GM12878 (cell line): ENCODE results near the gene CYP8B1. TPM values are rescaled to one million over a fixed set of nuclear protein-coding genes. Genes with fewer than 3 reads are reported as not detected.

Experiments used
- ATAC-seq: fragments of 200-7000 bp; cut with Tn5 transposase; 3 replicates; pipeline ENCODE4 v1.9.1; 2020; ENCODE audit warnings: mild to moderate bottlenecking, moderate library complexity
- BruUV-seq: library from RNA; stranded (reverse); fragments of 400-500 nt; replicated peaks from 2 replicates; lab custom pipeline; 2021; lab: Mats Ljungman, UMichigan
- CTCF ChIA-PET: fragments of 300-600 bp; sonication (Branson Sonifier 250); formaldehyde crosslinking; extraction: SDS; loops from one replicate; lab custom pipeline; 2021; ENCODE audit warnings: inconsistent platforms; lab: Yijun Ruan, JAX
- POLR2A ChIA-PET: fragments of 350-600 bp; formaldehyde crosslinking; extraction: SDS; loops from one replicate; lab custom pipeline; 2021; ENCODE audit warnings: inconsistent platforms; lab: Charles Lee
- RAD21 ChIA-PET: fragments of 300-600 bp; sonication (Branson Sonifier 250); formaldehyde crosslinking; loops from one replicate; lab custom pipeline; 2023; ENCODE audit warnings: antibody characterized with exemption; ENCODE audit not compliant: unreplicated experiment; lab: Charles Lee
- SMC1A ChIA-PET: fragments of 300-600 bp; sonication (Branson Sonifier 250); formaldehyde crosslinking; loops from one replicate; lab custom pipeline; 2023; ENCODE audit not compliant: unreplicated experiment, uncharacterized antibody; lab: Charles Lee
- DNase-seq: peaks from one replicate; pipeline ENCODE4 v3.0.0-alpha.2; 2011; ENCODE audit warnings: low read depth, low spot score
- FAIRE-seq: peaks from 3 replicates; lab custom pipeline; 2011; peaks lifted over from hg19 to GRCh38; lab: Jason Lieb, UNC
- H2AFZ ChIP-seq: 2 replicates; pipeline ENCODE4 v1.6.0; 2011; ENCODE audit warnings: low read depth, low read length, control low read depth; ENCODE audit not compliant: control insufficient read depth
- H3K27ac ChIP-seq: 2 replicates; pipeline ENCODE4 v1.5.1; 2011; ENCODE audit warnings: control low read depth; ENCODE audit not compliant: control insufficient read depth, insufficient read depth
- H3K27me3 ChIP-seq, 2 experiments: replicated peaks in 1 of 2; 2 replicates each; pipeline versions ENCODE4 v1.6.0 to v1.6.1; 2011; ENCODE audit warnings: low read length in 1 of 2; ENCODE audit not compliant: control insufficient read depth in 2 of 2, insufficient read depth in 2 of 2
- H3K36me3 ChIP-seq, 2 experiments: 2 replicates each; pipeline ENCODE4 v1.5.1; 2011; ENCODE audit warnings: low read length in 1 of 2; ENCODE audit not compliant: control insufficient read depth in 2 of 2, insufficient read depth in 2 of 2
- H3K4me1 ChIP-seq: 2 replicates; pipeline ENCODE4 v1.6.1; 2011; ENCODE audit warnings: mild to moderate bottlenecking, low read length, moderate library complexity, mixed read lengths; ENCODE audit not compliant: control insufficient read depth, insufficient read depth
- H3K4me2 ChIP-seq: 2 replicates; pipeline ENCODE4 v1.6.0; 2011; ENCODE audit warnings: control low read depth; ENCODE audit not compliant: control insufficient read depth, insufficient read depth
- H3K4me3 ChIP-seq: fragments of 200-600 bp; sonication (generic); 2 replicates; pipeline ENCODE4 v1.5.1; 2016
- H3K79me2 ChIP-seq: 2 replicates; pipeline ENCODE4 v1.6.0; 2011; ENCODE audit warnings: low read length; ENCODE audit not compliant: control insufficient read depth, insufficient read depth
- H3K9ac ChIP-seq: 2 replicates; pipeline ENCODE4 v1.8.0; 2011; ENCODE audit warnings: low read length, control low read depth, mixed read lengths; ENCODE audit not compliant: control insufficient read depth, insufficient read depth
- H3K9me3 ChIP-seq: replicated peaks from 3 replicates; pipeline ENCODE4 v1.5.1; 2011; ENCODE audit warnings: mild to moderate bottlenecking, low read length; ENCODE audit not compliant: control insufficient read depth, insufficient read depth
- H4K20me1 ChIP-seq: 2 replicates; pipeline ENCODE4 v1.6.0; 2011; ENCODE audit not compliant: control insufficient read depth, insufficient read depth
- ASH2L ChIP-seq: fragments of 300-600, 200-600 bp; sonication (generic); IDR thresholded peaks from 2 replicates; pipeline ENCODE4 v1.6.1; 2017; ENCODE audit warnings: low read depth, mild to moderate bottlenecking, borderline replicate concordance
- BCL3 ChIP-seq: IDR thresholded peaks from 2 replicates; pipeline ENCODE4 v1.6.1; 2011; ENCODE audit warnings: borderline replicate concordance, low read depth, mild to moderate bottlenecking, moderate library complexity, low read length; ENCODE audit not compliant: insufficient read depth, poor library complexity, severe bottlenecking
- BMI1 ChIP-seq: fragments of 450-650 bp; IDR thresholded peaks from 2 replicates; pipeline ENCODE4 v1.6.1; 2016; ENCODE audit warnings: mild to moderate bottlenecking, moderate library complexity, borderline replicate concordance
- CTCF ChIP-seq, 3 experiments: IDR thresholded peaks in 2 of 3; conservative IDR thresholded peaks in 1 of 3; 2 replicates each; pipeline ENCODE4 v1.5.1; 2011; ENCODE audit warnings: low read depth in 3 of 3, low read length in 3 of 3, mild to moderate bottlenecking in 3 of 3, control low read depth in 2 of 3, moderate library complexity in 2 of 3, inconsistent platforms in 1 of 3, mixed read lengths in 1 of 3; ENCODE audit not compliant: control insufficient read depth in 2 of 3, insufficient read depth in 1 of 3; ENCODE audit errors: extremely low read depth in 1 of 3
- EZH2 ChIP-seq: IDR thresholded peaks from 2 replicates; pipeline ENCODE4 v1.6.1; 2012; ENCODE audit warnings: low read depth, mild to moderate bottlenecking, control low read depth, inconsistent platforms, low read length, borderline replicate concordance; ENCODE audit not compliant: control insufficient read depth
- FOXK2 ChIP-seq: fragments of 450-650 bp; IDR thresholded peaks from 2 replicates; pipeline ENCODE4 v1.6.1; 2017; ENCODE audit warnings: mild to moderate bottlenecking, moderate library complexity
- HDAC6 ChIP-seq: fragments of 200-600 bp; sonication (generic); IDR thresholded peaks from one replicate; pipeline ENCODE4 v1.8.0; 2017; ENCODE audit warnings: antibody characterized with exemption; ENCODE audit not compliant: unreplicated experiment
- IRF3 ChIP-seq: fragments of 450-650 bp; IDR thresholded peaks from 2 replicates; pipeline ENCODE4 v1.6.1; 2014; ENCODE audit warnings: mild to moderate bottlenecking
- NRF1 ChIP-seq: conservative IDR thresholded peaks from 2 replicates; pipeline ENCODE4 v1.6.1; 2011; ENCODE audit warnings: mild to moderate bottlenecking, low read depth, low read length, improper control_type of control experiment
- PAX5 ChIP-seq: IDR thresholded peaks from 2 replicates; pipeline ENCODE4 v1.6.1; 2011; ENCODE audit warnings: low read depth, low read length, borderline replicate concordance
- PAX8 ChIP-seq: fragments of 450-650 bp; IDR thresholded peaks from 2 replicates; pipeline ENCODE4 v1.6.1; 2017; ENCODE audit warnings: mild to moderate bottlenecking, moderate library complexity
- RB1 ChIP-seq: fragments of 450-650 bp; formaldehyde crosslinking; IDR thresholded peaks from 2 replicates; pipeline ENCODE4 v1.6.1; 2017; ENCODE audit warnings: mild to moderate bottlenecking, borderline replicate concordance
- TBL1XR1 ChIP-seq: IDR thresholded peaks from 2 replicates; pipeline ENCODE4 v1.6.1; 2012; ENCODE audit warnings: low read depth, low read length, improper control_type of control experiment
- ZNF207 ChIP-seq: fragments of 450-650 bp; IDR thresholded peaks from 2 replicates; pipeline ENCODE4 v1.6.1; 2014; ENCODE audit warnings: antibody characterized with exemption, mild to moderate bottlenecking, borderline replicate concordance
- ZNF274 ChIP-seq: IDR thresholded peaks from one replicate; pipeline ENCODE4 v1.8.0; 2011; ENCODE audit not compliant: insufficient read length, insufficient read depth
- ZNF592 ChIP-seq: fragments of 450-650 bp; IDR thresholded peaks from 2 replicates; pipeline ENCODE4 v1.6.1; 2017; ENCODE audit warnings: mild to moderate bottlenecking, moderate library complexity
- WGBS: methylation state at CpG from one replicate; pipeline ENCODE4 v1.1.6; 2016; ENCODE audit warnings: low lambda C conversion rate; ENCODE audit not compliant: insufficient replicate concordance, insufficient coverage; ENCODE audit errors: missing lambda C conversion rate; 5-methylcytosine and 5-hydroxymethylcytosine counted together
- in situ Hi-C: fragments of 300-500 bp; cut with MboI; formaldehyde crosslinking; loops from 9 replicates; pipeline ENCODE4 v1.14.3; 2018; ENCODE audit warnings: mixed read lengths
- intact Hi-C: fragments of 100-400 bp; cut with micrococcal nuclease; formaldehyde crosslinking; loops from one replicate; pipeline ENCODE4 v1.14.2; 2022; ENCODE audit not compliant: unreplicated experiment
- polyA plus RNA-seq, 11 experiments: library from polyadenylated mRNA; depleted of rRNA in 4 of 11; unstranded in 6 of 11; stranded (reverse) in 5 of 11; fragments of >200 nt; fragmentation: Nextera tagmentation in 4 of 11; fragmentation: Illumina TruSeq in 1 of 11; extraction: Ambion mirVana in 4 of 11; extraction: Trizol in 1 of 11; gene quantifications; 1 replicate in 1 of 11; 2 replicates in 10 of 11; pipeline versions ENCODE4 v1.2.1 to v1.2.3, GENCODE V29; 2011 to 2016; ENCODE audit warnings: inconsistent platforms in 2 of 11, missing spikeins in 2 of 11, low read depth in 1 of 11
- total RNA-seq, 4 experiments: library from RNA; depleted of rRNA in 3 of 4; stranded (reverse); fragments of >200 nt in 3 of 4; fragmentation: Illumina TruSeq in 1 of 4; extraction: Trizol in 1 of 4; gene quantifications; 2 replicates each; pipeline versions ENCODE4 v1.2.1 to v1.2.3, GENCODE V29; 2013 to 2021

The CYP8B1 gene
- total and polyA plus RNA-seq, 10 of the 15 experiments (the other 5 are each of a cell fraction or from before 2014, with no cell fraction given), result 0.08 TPM; not detected in 9

GRCh38 chr3:42829083-42829627 lies 46.5 kb downstream of the CYP8B1 start:
- SMC1A ChIA-PET, result interaction anchor here (0.7 to 1.1 kb wide), 2 partner anchors 50 to 638 kb away, joined by 3 read pairs; no protein-coding TSS in a partner anchor
- H3K27ac ChIP-seq, result no peak overlapping the region
- no peaks in the 10 kb centered on the region for H3K9me3 ChIP-seq
- no peaks in the 10 kb centered on the region for H3K79me2 ChIP-seq
- no TSS peak for BruUV-seq
- CTCF ChIA-PET, result interaction anchor here (0.6 to 1.0 kb wide), 5 partner anchors 10 to 353 kb away, joined by 3 to 6 read pairs (median 3); no protein-coding TSS in a partner anchor
- H3K4me3 ChIP-seq, result no peak overlapping the region
- no peaks in the 10 kb centered on the region for H3K36me3 ChIP-seq
- in situ Hi-C loops (no loop called here), intact Hi-C loops (no loop called here)
- no peaks in the 10 kb centered on the region for H3K4me1 ChIP-seq
- RAD21 ChIA-PET, result no interaction called here
- H3K9ac ChIP-seq, result no peak overlapping the region
- no peak overlapping the region for H2AFZ ChIP-seq
- H4K20me1 ChIP-seq, result no peaks in the 10 kb centered on the region
- WGBS, result 41% methylated on average over 5 of the region's 5 CpGs
- FAIRE-seq (no peak), ATAC-seq (no peak), DNase-seq (no peak)
- no peaks in the 10 kb centered on the region for H3K27me3 ChIP-seq
- H3K4me2 ChIP-seq, result no peak overlapping the region
- POLR2A ChIA-PET, result no interaction called here
- no peak for TF ChIP-seq FOXK2
- TF ChIP-seq BCL3, result no peak
- TF ChIP-seq IRF3, result no peak
- no peak for TF ChIP-seq BMI1
- TF ChIP-seq CTCF (IDR thresholded peaks at IDR 0.05 in 2 of 3, conservative IDR thresholded peaks at IDR 0.05 in 1 of 3; ENCODE audit: control insufficient read depth in 2 of 3, extremely low read depth in 1 of 3, insufficient read depth in 1 of 3, low read depth in 3 of 3, low read length in 3 of 3), result no peak
- no peak for TF ChIP-seq TBL1XR1
- TF ChIP-seq PAX5, result no peak
- no peak for TF ChIP-seq HDAC6
- TF ChIP-seq ZNF592, result no peak
- TF ChIP-seq ZNF207, result no peak
- no peak for TF ChIP-seq EZH2
- TF ChIP-seq NRF1, result no peak
- no peak for TF ChIP-seq RB1
- no peak for TF ChIP-seq ZNF274
- no peak for TF ChIP-seq ASH2L
- TF ChIP-seq PAX8, result no peak
